Measurements from ENCODE around the gene FTSJ3. TPM values are rescaled to one million over a fixed set of nuclear protein-coding genes. Genes with fewer than 3 reads are reported as not detected.

FTSJ3 gene
- total and polyA plus RNA-seq, 11 donors = 12.5 to 46.5 (median 25.7) TPM

DNA sequence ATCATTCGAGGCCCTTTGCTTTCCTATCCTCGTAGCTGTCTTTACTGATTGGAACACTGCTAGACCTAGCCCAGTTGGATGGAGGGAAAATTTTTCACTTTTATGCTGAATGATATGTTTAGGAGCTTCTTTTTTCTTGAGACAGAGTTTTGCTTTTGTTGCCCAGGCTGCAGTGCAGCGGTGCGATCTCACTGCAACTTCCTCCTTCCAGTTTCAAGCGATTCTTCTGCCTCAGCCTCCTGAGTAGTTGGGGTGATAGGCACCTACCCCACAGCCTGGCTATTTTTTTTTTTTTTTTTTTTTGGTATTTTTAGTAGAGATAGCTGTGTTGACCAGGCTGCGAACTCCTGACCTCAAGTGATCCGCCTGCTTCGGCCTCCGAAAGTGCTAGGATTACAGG is 17.5 kb downstream of the FTSJ3 start:
- Histone ChIP-seq H3K4me1 (no peaks in the 10 kb centered on the region), H3K27me3 (no peaks in the 10 kb centered on the region), H3K4me3 (no peak overlapping the region), H3K9me3 (no peaks in the 10 kb centered on the region), H3K36me3 (peaks cover 3 to 100% (median 100%) of the 10 kb centered on the region in 9 donors), H3K27ac (no peak overlapping the region)
- intact Hi-C loops (cut with DNase I) = loop anchor here in 1 of 10 donors (10.0 kb wide), 1 partner anchor 55 kb away; no protein-coding TSS in a partner anchor
- 78 to 95% (median 90%) methylated on average over 9 of the region's 9 CpGs for WGBS, 4 donors
- DNase-seq (no peak), ATAC-seq (no peak)
- TF ChIP-seq POLR2A (IDR thresholded peaks at IDR 0.05) = no peak
- TF ChIP-seq, protein P1, sequence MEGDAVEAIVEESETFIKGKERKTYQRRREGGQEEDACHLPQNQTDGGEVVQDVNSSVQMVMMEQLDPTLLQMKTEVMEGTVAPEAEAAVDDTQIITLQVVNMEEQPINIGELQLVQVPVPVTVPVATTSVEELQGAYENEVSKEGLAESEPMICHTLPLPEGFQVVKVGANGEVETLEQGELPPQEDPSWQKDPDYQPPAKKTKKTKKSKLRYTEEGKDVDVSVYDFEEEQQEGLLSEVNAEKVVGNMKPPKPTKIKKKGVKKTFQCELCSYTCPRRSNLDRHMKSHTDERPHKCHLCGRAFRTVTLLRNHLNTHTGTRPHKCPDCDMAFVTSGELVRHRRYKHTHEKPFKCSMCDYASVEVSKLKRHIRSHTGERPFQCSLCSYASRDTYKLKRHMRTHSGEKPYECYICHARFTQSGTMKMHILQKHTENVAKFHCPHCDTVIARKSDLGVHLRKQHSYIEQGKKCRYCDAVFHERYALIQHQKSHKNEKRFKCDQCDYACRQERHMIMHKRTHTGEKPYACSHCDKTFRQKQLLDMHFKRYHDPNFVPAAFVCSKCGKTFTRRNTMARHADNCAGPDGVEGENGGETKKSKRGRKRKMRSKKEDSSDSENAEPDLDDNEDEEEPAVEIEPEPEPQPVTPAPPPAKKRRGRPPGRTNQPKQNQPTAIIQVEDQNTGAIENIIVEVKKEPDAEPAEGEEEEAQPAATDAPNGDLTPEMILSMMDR (IDR thresholded peaks at IDR 0.05) = no peak

DNA sequence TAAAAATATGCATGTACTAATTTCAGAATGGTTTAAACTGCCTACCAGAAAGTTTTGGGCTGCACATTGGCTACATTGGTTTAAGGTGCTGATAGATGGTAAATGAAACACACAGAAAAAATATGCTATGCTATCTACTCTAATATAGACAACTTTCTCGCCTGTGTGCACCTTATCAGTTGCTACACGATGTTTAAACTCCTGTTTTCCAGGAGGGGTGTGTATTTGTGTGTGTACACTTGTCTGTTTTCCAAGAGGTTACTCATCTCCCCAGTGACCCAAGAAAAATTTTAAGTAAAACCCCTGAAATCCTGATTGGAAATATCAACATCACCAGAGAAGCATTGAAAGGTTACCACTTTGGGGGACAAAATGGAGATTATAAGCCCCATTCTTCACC is 21.9 kb downstream of the FTSJ3 start:
- no peak for ATAC-seq
- H3K4me1 ChIP-seq = no peaks in the 10 kb centered on the region
- H3K27me3 ChIP-seq = no peaks in the 10 kb centered on the region
- TF ChIP-seq, protein P1 (IDR thresholded peaks at IDR 0.05) = no peak
- no peak for TF ChIP-seq POLR2A (IDR thresholded peaks at IDR 0.05)
- DNase-seq = no peak
- H3K36me3 ChIP-seq = peaks cover 4 to 100% (median 99%) of the 10 kb centered on the region in 9 donors
- WGBS, 4 donors = 48 to 69% (median 65%) methylated on average over 2 of the region's 2 CpGs
- H3K27ac ChIP-seq = no peak overlapping the region
- no peaks in the 10 kb centered on the region for H3K9me3 ChIP-seq
- H3K4me3 ChIP-seq = no peak overlapping the region
- intact Hi-C loops (cut with DNase I) = no loop called here

DNA sequence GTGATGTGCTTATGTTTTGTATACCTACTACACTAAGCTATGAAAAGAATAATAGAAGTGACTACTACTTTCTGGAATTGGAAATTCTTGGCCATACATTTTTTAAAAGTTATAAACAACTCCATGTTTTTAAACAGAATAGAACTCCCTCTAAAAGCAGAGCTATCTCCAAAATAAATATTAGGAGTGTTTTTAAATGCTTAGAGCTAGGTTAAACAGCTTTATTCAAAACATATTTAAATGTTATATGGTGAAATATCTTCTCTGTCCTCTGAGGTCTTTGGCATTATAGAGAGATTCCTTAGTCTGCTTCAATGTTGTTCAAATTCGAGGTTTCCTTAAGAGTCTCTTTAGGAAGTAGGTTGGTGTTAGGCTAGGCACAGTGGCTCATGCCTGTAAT is 23.1 kb downstream of the FTSJ3 start:
- Histone ChIP-seq H3K36me3 (peaks cover 4 to 100% (median 99%) of the 10 kb centered on the region in 9 donors), H3K27ac (no peak overlapping the region), H3K4me1 (no peaks in the 10 kb centered on the region), H3K4me3 (no peak overlapping the region), H3K9me3 (no peaks in the 10 kb centered on the region), H3K27me3 (no peaks in the 10 kb centered on the region)
- intact Hi-C loops (cut with DNase I) = no loop called here
- ATAC-seq (no peak), DNase-seq (no peak)
- WGBS, 4 donors = 85 to 100% (median 90%) methylated on average over 1 of the region's 1 CpG
- TF ChIP-seq, protein P1 (IDR thresholded peaks at IDR 0.05) = no peak
- TF ChIP-seq POLR2A (IDR thresholded peaks at IDR 0.05) = no peak

DNA sequence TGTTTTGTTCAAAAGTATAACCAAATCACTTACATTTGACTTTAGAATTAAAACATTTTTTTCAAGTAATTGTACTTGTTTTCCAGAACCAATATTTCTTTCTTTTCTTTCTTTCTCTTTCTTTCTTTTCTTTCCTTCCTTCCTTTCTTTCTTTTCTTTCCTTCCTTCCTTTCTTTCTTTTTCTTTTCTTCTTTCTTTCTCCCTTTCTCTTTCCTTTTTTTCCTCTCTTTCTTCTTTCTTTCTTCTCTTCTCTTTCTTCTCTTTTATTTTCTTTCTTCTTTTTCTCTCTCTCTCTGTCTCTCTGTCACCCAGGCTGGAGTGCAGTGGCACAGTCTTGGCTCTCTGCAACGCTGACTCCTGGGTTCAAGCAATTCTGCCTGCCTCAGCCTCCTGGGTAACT is 26.7 kb downstream of the FTSJ3 start:
- 94 to 100% (median 96%) methylated on average over 1 of the region's 1 CpG for WGBS, 4 donors
- TF ChIP-seq, protein P1 (IDR thresholded peaks at IDR 0.05) = no peak
- TF ChIP-seq POLR2A (IDR thresholded peaks at IDR 0.05) = no peak

More for the DNA sequence above, 26.7 kb downstream of the FTSJ3 start:
- Histone ChIP-seq H3K27ac (no peak overlapping the region), H3K36me3 (peaks cover 4 to 100% (median 99%) of the 10 kb centered on the region in 9 donors), H3K9me3 (no peaks in the 10 kb centered on the region), H3K27me3 (no peaks in the 10 kb centered on the region), H3K4me1 (no peaks in the 10 kb centered on the region), H3K4me3 (no peak overlapping the region)
- no peak for ATAC-seq
- intact Hi-C loops (cut with DNase I) = no loop called here
- DNase-seq = no peak

Measured in heart left ventricle (tissue), 16 donors.